ENCODE results near the gene BRD3OS.

The BRD3OS gene

GRCh38 chr9:134059661-134060395, 34.5 kb downstream of the BRD3OS start:
- TF ChIP-seq, protein P1, sequence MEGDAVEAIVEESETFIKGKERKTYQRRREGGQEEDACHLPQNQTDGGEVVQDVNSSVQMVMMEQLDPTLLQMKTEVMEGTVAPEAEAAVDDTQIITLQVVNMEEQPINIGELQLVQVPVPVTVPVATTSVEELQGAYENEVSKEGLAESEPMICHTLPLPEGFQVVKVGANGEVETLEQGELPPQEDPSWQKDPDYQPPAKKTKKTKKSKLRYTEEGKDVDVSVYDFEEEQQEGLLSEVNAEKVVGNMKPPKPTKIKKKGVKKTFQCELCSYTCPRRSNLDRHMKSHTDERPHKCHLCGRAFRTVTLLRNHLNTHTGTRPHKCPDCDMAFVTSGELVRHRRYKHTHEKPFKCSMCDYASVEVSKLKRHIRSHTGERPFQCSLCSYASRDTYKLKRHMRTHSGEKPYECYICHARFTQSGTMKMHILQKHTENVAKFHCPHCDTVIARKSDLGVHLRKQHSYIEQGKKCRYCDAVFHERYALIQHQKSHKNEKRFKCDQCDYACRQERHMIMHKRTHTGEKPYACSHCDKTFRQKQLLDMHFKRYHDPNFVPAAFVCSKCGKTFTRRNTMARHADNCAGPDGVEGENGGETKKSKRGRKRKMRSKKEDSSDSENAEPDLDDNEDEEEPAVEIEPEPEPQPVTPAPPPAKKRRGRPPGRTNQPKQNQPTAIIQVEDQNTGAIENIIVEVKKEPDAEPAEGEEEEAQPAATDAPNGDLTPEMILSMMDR (IDR thresholded peaks at IDR 0.05), result no peak
- TF ChIP-seq ZFX (IDR thresholded peaks at IDR 0.05; ENCODE audit: borderline replicate concordance), result no peak
- no peak overlapping the region for H3K27ac ChIP-seq

- H3K27ac ChIP-seq, result no peak overlapping the region
- TF ChIP-seq, protein P1 (IDR thresholded peaks at IDR 0.05), result no peak
- no peak for TF ChIP-seq ZFX (IDR thresholded peaks at IDR 0.05; ENCODE audit: borderline replicate concordance)
These were observed 35.3 kb downstream of the BRD3OS start for GRCh38 chr9:134060546-134060945.

- H3K27ac ChIP-seq, result no peak overlapping the region
- no peak for TF ChIP-seq ZFX (IDR thresholded peaks at IDR 0.05; ENCODE audit: borderline replicate concordance)
- TF ChIP-seq, protein P1 (IDR thresholded peaks at IDR 0.05), result no peak
These were observed 35.9 kb downstream of the BRD3OS start for GRCh38 chr9:134061019-134061687.

GRCh38 chr9:134061688-134062371, 36.5 kb downstream of the BRD3OS start:
- no peak overlapping the region for H3K27ac ChIP-seq
- no peak for TF ChIP-seq ZFX (IDR thresholded peaks at IDR 0.05; ENCODE audit: borderline replicate concordance)
- TF ChIP-seq, protein P1 (IDR thresholded peaks at IDR 0.05), result no peak

DNA sequence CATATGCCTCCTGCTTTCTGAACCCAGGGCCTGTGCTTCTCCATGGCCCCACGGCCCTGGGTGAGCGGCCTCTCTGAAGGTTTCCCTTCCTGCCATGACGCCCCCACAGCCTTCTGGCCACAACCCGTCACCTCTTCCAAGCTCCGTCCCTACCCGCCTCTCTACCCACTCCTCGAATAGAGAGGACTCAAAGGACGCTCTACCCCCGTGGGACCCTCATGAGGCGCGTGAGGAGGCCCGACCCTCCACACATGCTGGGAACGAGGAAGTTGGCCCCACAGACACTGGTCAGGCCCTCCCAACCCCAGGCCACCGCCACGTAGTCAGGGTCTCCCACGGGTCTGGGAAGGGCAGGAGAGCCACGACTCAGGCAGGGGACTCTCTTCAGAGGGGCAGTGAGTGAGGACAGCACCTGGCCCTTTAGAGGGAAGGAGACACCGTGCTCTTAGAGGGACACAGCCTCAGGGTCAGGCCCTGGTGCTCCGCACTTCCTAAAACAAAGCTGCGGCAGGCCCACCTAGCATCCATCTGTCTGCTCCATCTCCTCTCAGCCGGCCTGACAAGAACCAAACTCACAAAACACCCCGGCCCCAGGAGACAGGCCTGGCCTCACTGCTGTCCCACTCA, 37.3 kb downstream of the BRD3OS start:
- no peak overlapping the region for H3K27ac ChIP-seq
- TF ChIP-seq ZFX (IDR thresholded peaks at IDR 0.05; ENCODE audit: borderline replicate concordance), result no peak
- TF ChIP-seq, protein P1 (IDR thresholded peaks at IDR 0.05), result no peak

GRCh38 chr9:134063088-134063570, 37.8 kb downstream of the BRD3OS start:
- no peak overlapping the region for H3K27ac ChIP-seq
- TF ChIP-seq, protein P1 (IDR thresholded peaks at IDR 0.05), result no peak
- TF ChIP-seq ZFX (IDR thresholded peaks at IDR 0.05; ENCODE audit: borderline replicate concordance), result no peak

All from 22Rv1 (cell line).